T-helper 22 cell (primary cell): Measurements from ENCODE around the gene LKAAEAR1.

Experiments
- DNase-seq: peaks from one replicate; pipeline ENCODE4 v3.0.0-alpha.2; 2020; ENCODE audit warnings: low read depth

Gene LKAAEAR1

GRCh38 chr20:64037199-64037497 lies 47.0 kb downstream of the LKAAEAR1 start:
- DNase-seq = no peak

- no peak for DNase-seq
Observed at GRCh38 chr20:64036346-64037198, 47.6 kb downstream of the LKAAEAR1 start.

DNA sequence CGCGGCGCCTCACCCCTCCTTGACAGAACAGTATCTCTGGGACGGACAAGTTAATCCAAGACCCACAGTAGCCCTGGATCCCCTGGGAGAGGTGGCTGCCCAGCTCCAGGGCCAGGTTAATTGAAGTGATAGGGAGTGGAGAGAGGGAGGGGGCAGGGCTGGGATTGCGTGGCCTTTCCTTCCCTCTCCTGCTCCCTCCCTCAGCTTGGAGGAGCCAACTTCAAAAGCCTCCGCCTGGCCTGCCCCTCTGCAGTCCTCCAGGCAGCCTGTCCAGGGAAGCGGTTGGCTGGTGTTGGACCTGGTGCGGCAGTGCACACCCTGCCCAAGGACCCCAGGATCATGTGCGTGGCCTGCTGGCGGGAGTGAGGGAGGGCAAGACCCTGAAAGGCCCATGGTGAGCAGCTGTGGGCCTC lies 48.3 kb downstream of the LKAAEAR1 start, which contains the start of gene C20orf204:
TSS of gene C20orf204 (plus strand) at position 250 of the 413 bp plus-strand sequence. CDS start at position 392, 142 bp downstream.
- DNase-seq = no peak

GRCh38 chr20:64035066-64035932 lies 48.9 kb downstream of the LKAAEAR1 start:
- DNase-seq = peak; percentile 32

- DNase-seq = no peak
Observed at GRCh38 chr20:64033981-64034493, 50.2 kb downstream of the LKAAEAR1 start.
